ENCODE measurements around the gene TAS2R9.

DNA sequence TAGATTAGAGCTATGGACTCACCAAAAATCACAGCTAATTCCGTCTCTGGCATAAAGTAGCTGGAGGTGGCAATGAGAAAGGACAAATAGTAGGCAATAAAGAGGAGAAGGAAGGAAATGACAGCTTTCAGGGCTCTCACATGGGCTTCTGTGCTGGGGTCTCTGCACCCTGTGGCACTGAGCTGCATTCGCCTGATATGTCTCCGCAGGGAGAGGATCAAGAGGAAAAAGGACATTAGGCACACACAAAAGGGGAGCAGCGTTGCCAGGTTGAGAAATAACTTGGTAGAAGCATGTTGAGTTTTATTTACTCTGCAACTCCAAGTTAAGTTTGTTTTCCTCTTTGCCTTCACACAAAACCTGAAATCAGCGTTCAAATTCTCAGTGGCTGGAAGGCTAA is 8.2 kb downstream of the TAS2R9 start:
- TF ChIP-seq, protein P1, sequence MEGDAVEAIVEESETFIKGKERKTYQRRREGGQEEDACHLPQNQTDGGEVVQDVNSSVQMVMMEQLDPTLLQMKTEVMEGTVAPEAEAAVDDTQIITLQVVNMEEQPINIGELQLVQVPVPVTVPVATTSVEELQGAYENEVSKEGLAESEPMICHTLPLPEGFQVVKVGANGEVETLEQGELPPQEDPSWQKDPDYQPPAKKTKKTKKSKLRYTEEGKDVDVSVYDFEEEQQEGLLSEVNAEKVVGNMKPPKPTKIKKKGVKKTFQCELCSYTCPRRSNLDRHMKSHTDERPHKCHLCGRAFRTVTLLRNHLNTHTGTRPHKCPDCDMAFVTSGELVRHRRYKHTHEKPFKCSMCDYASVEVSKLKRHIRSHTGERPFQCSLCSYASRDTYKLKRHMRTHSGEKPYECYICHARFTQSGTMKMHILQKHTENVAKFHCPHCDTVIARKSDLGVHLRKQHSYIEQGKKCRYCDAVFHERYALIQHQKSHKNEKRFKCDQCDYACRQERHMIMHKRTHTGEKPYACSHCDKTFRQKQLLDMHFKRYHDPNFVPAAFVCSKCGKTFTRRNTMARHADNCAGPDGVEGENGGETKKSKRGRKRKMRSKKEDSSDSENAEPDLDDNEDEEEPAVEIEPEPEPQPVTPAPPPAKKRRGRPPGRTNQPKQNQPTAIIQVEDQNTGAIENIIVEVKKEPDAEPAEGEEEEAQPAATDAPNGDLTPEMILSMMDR (IDR thresholded peaks at IDR 0.05), result no peak
- TF ChIP-seq POLR2A (IDR thresholded peaks at IDR 0.05), result no peak

Data from right lobe of liver (tissue), 4 donors.